HL-60 (cell line): Measurements from ENCODE around the gene MCM3AP.

ENCODE experiments used
- GABPA ChIP-seq: IDR thresholded peaks from 2 replicates; pipeline ENCODE4 v1.6.1; 2012; ENCODE audit warnings: low read depth
- POLR2AphosphoS5 ChIP-seq: IDR thresholded peaks from 2 replicates; pipeline ENCODE4 v1.6.1; 2012; ENCODE audit warnings: low read depth
- TF ChIP-seq, protein P1 (sequence below): IDR thresholded peaks from one replicate; pipeline ENCODE4 v1.5.1; 2011; ENCODE audit warnings: low read length, control low read depth, inconsistent platforms; ENCODE audit not compliant: insufficient read depth
- TF ChIP-seq, protein P2 (sequence below): IDR thresholded peaks from 2 replicates; pipeline ENCODE4 v1.6.1; 2012; ENCODE audit warnings: low read depth; ENCODE audit not compliant: insufficient replicate concordance

DNA sequence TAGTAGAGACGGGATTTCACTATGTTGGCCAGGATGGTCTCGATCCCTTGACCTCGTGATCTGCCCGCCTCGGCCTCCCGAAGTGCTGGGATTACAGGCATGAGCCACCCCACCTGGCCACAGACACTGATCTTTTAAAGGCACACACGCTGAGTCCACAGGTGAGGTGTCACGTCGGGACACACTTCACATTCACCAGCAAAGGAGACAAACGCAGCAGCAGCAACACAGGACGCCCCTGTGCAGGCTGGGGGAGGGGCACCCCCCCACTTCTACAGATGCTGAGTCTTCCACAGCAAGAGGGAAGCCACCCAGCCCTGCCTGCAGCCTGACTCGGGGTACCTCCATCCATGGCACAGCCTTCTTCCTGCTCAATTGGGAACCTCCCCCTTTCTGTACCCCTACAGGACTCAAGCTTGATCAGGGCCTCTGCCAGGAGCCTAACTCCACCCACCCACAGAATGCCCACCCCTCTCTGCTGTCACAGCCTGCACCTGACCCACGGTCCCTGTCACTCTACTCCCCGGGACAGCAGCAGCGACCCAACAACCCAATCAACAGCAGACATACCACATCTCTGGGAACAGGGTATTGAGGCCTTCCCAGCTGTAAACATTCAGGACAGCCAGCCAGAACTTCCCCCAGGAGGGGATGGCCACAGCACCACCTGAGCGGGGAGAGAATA is 66.4 kb downstream of the MCM3AP start:
- TF ChIP-seq, protein P1, sequence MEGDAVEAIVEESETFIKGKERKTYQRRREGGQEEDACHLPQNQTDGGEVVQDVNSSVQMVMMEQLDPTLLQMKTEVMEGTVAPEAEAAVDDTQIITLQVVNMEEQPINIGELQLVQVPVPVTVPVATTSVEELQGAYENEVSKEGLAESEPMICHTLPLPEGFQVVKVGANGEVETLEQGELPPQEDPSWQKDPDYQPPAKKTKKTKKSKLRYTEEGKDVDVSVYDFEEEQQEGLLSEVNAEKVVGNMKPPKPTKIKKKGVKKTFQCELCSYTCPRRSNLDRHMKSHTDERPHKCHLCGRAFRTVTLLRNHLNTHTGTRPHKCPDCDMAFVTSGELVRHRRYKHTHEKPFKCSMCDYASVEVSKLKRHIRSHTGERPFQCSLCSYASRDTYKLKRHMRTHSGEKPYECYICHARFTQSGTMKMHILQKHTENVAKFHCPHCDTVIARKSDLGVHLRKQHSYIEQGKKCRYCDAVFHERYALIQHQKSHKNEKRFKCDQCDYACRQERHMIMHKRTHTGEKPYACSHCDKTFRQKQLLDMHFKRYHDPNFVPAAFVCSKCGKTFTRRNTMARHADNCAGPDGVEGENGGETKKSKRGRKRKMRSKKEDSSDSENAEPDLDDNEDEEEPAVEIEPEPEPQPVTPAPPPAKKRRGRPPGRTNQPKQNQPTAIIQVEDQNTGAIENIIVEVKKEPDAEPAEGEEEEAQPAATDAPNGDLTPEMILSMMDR, result no peak
- TF ChIP-seq POLR2AphosphoS5 (no peak), GABPA (no peak)
- TF ChIP-seq, protein P2, sequence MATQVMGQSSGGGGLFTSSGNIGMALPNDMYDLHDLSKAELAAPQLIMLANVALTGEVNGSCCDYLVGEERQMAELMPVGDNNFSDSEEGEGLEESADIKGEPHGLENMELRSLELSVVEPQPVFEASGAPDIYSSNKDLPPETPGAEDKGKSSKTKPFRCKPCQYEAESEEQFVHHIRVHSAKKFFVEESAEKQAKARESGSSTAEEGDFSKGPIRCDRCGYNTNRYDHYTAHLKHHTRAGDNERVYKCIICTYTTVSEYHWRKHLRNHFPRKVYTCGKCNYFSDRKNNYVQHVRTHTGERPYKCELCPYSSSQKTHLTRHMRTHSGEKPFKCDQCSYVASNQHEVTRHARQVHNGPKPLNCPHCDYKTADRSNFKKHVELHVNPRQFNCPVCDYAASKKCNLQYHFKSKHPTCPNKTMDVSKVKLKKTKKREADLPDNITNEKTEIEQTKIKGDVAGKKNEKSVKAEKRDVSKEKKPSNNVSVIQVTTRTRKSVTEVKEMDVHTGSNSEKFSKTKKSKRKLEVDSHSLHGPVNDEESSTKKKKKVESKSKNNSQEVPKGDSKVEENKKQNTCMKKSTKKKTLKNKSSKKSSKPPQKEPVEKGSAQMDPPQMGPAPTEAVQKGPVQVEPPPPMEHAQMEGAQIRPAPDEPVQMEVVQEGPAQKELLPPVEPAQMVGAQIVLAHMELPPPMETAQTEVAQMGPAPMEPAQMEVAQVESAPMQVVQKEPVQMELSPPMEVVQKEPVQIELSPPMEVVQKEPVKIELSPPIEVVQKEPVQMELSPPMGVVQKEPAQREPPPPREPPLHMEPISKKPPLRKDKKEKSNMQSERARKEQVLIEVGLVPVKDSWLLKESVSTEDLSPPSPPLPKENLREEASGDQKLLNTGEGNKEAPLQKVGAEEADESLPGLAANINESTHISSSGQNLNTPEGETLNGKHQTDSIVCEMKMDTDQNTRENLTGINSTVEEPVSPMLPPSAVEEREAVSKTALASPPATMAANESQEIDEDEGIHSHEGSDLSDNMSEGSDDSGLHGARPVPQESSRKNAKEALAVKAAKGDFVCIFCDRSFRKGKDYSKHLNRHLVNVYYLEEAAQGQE, result no peak
